ENCODE measurements around the gene NPSR1.

Gene NPSR1

GRCh38 chr7:34677491-34677890, 19.5 kb downstream of the NPSR1 start:
- Histone ChIP-seq H3K4me1 (ENCODE audit: insufficient read depth, poor library complexity, severe bottlenecking) (no peaks in the 10 kb centered on the region), H3K9me3 (ENCODE audit: severe bottlenecking) (no peaks in the 10 kb centered on the region), H3K27ac (ENCODE audit: poor library complexity, severe bottlenecking) (no peak overlapping the region), H3K4me3 (ENCODE audit: severe bottlenecking) (no peak overlapping the region), H3K36me3 (ENCODE audit: low read depth) (no peaks in the 10 kb centered on the region), H3K27me3 (ENCODE audit: insufficient read depth, poor library complexity, severe bottlenecking) (no peaks in the 10 kb centered on the region)
- no peak for TF ChIP-seq CTCF (IDR thresholded peaks at IDR 0.05; ENCODE audit: poor library complexity, severe bottlenecking)
- ATAC-seq (ENCODE audit: low read depth) = no peak
- DNase-seq (ENCODE audit: low spot score) = no peak

- no peaks in the 10 kb centered on the region for H3K36me3 ChIP-seq (ENCODE audit: low read depth)
- H3K27ac ChIP-seq (ENCODE audit: poor library complexity, severe bottlenecking) = no peak overlapping the region
- H3K9me3 ChIP-seq (ENCODE audit: severe bottlenecking) = no peaks in the 10 kb centered on the region
- DNase-seq (ENCODE audit: low spot score) = no peak
- no peaks in the 10 kb centered on the region for H3K4me1 ChIP-seq (ENCODE audit: insufficient read depth, poor library complexity, severe bottlenecking)
- ATAC-seq (ENCODE audit: low read depth) = no peak
- TF ChIP-seq CTCF (IDR thresholded peaks at IDR 0.05; ENCODE audit: poor library complexity, severe bottlenecking) = no peak
- H3K27me3 ChIP-seq (ENCODE audit: insufficient read depth, poor library complexity, severe bottlenecking) = peaks cover 4% of the 10 kb centered on the region
- H3K4me3 ChIP-seq (ENCODE audit: severe bottlenecking) = no peak overlapping the region
These were observed 29.5 kb downstream of the NPSR1 start for GRCh38 chr7:34687529-34687928.

- no peak overlapping the region for H3K27ac ChIP-seq (ENCODE audit: poor library complexity, severe bottlenecking)
- H3K27me3 ChIP-seq (ENCODE audit: insufficient read depth, poor library complexity, severe bottlenecking) = no peaks in the 10 kb centered on the region
- DNase-seq (ENCODE audit: low spot score) (no peak), ATAC-seq (ENCODE audit: low read depth) (no peak)
- H3K36me3 ChIP-seq (ENCODE audit: low read depth) = no peaks in the 10 kb centered on the region
- H3K9me3 ChIP-seq (ENCODE audit: severe bottlenecking) = no peaks in the 10 kb centered on the region
- H3K4me3 ChIP-seq (ENCODE audit: severe bottlenecking) = no peak overlapping the region
- no peak for TF ChIP-seq CTCF (IDR thresholded peaks at IDR 0.05; ENCODE audit: poor library complexity, severe bottlenecking)
- no peaks in the 10 kb centered on the region for H3K4me1 ChIP-seq (ENCODE audit: insufficient read depth, poor library complexity, severe bottlenecking)
These were observed 38.4 kb downstream of the NPSR1 start for GRCh38 chr7:34696415-34696814.

GRCh38 chr7:34709771-34710170, 51.8 kb downstream of the NPSR1 start:
- H3K4me1 ChIP-seq (ENCODE audit: insufficient read depth, poor library complexity, severe bottlenecking) = no peaks in the 10 kb centered on the region
- peaks cover 2% of the 10 kb centered on the region for H3K27me3 ChIP-seq (ENCODE audit: insufficient read depth, poor library complexity, severe bottlenecking)
- no peak for DNase-seq (ENCODE audit: low spot score)
- no peak for ATAC-seq (ENCODE audit: low read depth)
- no peak for TF ChIP-seq CTCF (IDR thresholded peaks at IDR 0.05; ENCODE audit: poor library complexity, severe bottlenecking)
- H3K27ac ChIP-seq (ENCODE audit: poor library complexity, severe bottlenecking) = no peak overlapping the region
- no peak overlapping the region for H3K4me3 ChIP-seq (ENCODE audit: severe bottlenecking)
- no peaks in the 10 kb centered on the region for H3K9me3 ChIP-seq (ENCODE audit: severe bottlenecking)
- no peaks in the 10 kb centered on the region for H3K36me3 ChIP-seq (ENCODE audit: low read depth)

GRCh38 chr7:34718867-34719266, 60.8 kb downstream of the NPSR1 start:
- no peak for ATAC-seq (ENCODE audit: low read depth)
- no peaks in the 10 kb centered on the region for H3K36me3 ChIP-seq (ENCODE audit: low read depth)
- no peak overlapping the region for H3K27ac ChIP-seq (ENCODE audit: poor library complexity, severe bottlenecking)
- no peaks in the 10 kb centered on the region for H3K4me1 ChIP-seq (ENCODE audit: insufficient read depth, poor library complexity, severe bottlenecking)
- no peak for DNase-seq (ENCODE audit: low spot score)
- TF ChIP-seq CTCF (IDR thresholded peaks at IDR 0.05; ENCODE audit: poor library complexity, severe bottlenecking) = no peak
- H3K4me3 ChIP-seq (ENCODE audit: severe bottlenecking) = no peak overlapping the region
- no peaks in the 10 kb centered on the region for H3K9me3 ChIP-seq (ENCODE audit: severe bottlenecking)
- H3K27me3 ChIP-seq (ENCODE audit: insufficient read depth, poor library complexity, severe bottlenecking) = no peaks in the 10 kb centered on the region
